RWPE2 (cell line): ENCODE results near the gene KLHL33.
A peak's percentile ranks its signal among the peaks of the same experiment; 100 is the strongest.

Experiments
- ATAC-seq: fragments of 200-7000 bp; cut with Tn5 transposase; 3 replicates; pipeline ENCODE4 v1.9.1; 2021; ENCODE audit warnings: low read depth
- DNase-seq: peaks from one replicate; pipeline ENCODE4 v3.0.0-alpha.2; 2020; ENCODE audit warnings: low spot score
- H3K27ac ChIP-seq: fragments of 450-650 bp; 2 replicates; pipeline ENCODE4 v1.5.1; 2017; ENCODE audit warnings: mild to moderate bottlenecking; ENCODE audit not compliant: poor library complexity, severe bottlenecking
- H3K27me3 ChIP-seq: fragments of 250-450 bp; sonication (Bioruptor Pico); 2 replicates; pipeline ENCODE4 v1.5.1; 2021; ENCODE audit warnings: mild to moderate bottlenecking, moderate library complexity; ENCODE audit not compliant: insufficient read depth, poor library complexity, severe bottlenecking
- H3K36me3 ChIP-seq: fragments of 250-450 bp; sonication (Bioruptor Pico); 2 replicates; pipeline ENCODE4 v1.5.1; 2020; ENCODE audit warnings: low read depth, mild to moderate bottlenecking, moderate library complexity
- H3K4me1 ChIP-seq: fragments of 250-450 bp; sonication (Bioruptor Pico); 2 replicates; pipeline ENCODE4 v1.5.1; 2021; ENCODE audit warnings: mild to moderate bottlenecking, moderate library complexity; ENCODE audit not compliant: insufficient read depth, poor library complexity, severe bottlenecking
- H3K4me3 ChIP-seq: fragments of 250-450 bp; sonication (Bioruptor Pico); 2 replicates; pipeline ENCODE4 v1.5.1; 2021; ENCODE audit warnings: mild to moderate bottlenecking, moderate library complexity; ENCODE audit not compliant: severe bottlenecking
- H3K9me3 ChIP-seq: fragments of 250-450 bp; sonication (Bioruptor Pico); 2 replicates; pipeline ENCODE4 v1.5.1; 2021; ENCODE audit warnings: mild to moderate bottlenecking, moderate library complexity; ENCODE audit not compliant: severe bottlenecking
- TF ChIP-seq, protein P1 (sequence below): fragments of 450-650 bp; IDR thresholded peaks from one replicate; pipeline ENCODE4 v1.5.1; 2017; ENCODE audit warnings: mild to moderate bottlenecking, moderate library complexity; ENCODE audit not compliant: poor library complexity, severe bottlenecking

KLHL33 gene

DNA sequence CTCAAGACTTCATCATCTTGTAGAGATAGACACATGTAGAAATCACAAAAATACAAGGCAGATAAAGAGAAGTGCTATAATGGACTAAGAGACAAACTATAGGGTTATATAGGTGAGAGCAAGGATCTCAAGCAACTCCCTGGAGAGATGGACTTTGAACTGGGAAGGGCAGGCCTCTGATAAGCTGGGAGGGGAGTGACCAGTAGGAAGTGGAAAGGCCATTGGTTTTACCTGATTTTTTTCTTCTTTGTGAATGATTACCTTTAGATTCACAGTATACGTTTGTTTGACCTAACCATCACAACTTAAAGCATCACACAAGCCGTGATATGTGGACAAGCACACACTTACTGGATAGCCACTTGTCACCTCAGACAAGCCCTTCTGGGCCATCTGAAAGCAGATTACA, 17.5 kb downstream of the KLHL33 start:
- ATAC-seq (no peak), DNase-seq (peak; percentile 5)
- TF ChIP-seq, protein P1, sequence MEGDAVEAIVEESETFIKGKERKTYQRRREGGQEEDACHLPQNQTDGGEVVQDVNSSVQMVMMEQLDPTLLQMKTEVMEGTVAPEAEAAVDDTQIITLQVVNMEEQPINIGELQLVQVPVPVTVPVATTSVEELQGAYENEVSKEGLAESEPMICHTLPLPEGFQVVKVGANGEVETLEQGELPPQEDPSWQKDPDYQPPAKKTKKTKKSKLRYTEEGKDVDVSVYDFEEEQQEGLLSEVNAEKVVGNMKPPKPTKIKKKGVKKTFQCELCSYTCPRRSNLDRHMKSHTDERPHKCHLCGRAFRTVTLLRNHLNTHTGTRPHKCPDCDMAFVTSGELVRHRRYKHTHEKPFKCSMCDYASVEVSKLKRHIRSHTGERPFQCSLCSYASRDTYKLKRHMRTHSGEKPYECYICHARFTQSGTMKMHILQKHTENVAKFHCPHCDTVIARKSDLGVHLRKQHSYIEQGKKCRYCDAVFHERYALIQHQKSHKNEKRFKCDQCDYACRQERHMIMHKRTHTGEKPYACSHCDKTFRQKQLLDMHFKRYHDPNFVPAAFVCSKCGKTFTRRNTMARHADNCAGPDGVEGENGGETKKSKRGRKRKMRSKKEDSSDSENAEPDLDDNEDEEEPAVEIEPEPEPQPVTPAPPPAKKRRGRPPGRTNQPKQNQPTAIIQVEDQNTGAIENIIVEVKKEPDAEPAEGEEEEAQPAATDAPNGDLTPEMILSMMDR, result no peak
- Histone ChIP-seq H3K4me3 (no peak overlapping the region), H3K27me3 (no peaks in the 10 kb centered on the region), H3K4me1 (no peaks in the 10 kb centered on the region), H3K27ac (no peak overlapping the region), H3K36me3 (no peaks in the 10 kb centered on the region), H3K9me3 (no peaks in the 10 kb centered on the region)

DNA sequence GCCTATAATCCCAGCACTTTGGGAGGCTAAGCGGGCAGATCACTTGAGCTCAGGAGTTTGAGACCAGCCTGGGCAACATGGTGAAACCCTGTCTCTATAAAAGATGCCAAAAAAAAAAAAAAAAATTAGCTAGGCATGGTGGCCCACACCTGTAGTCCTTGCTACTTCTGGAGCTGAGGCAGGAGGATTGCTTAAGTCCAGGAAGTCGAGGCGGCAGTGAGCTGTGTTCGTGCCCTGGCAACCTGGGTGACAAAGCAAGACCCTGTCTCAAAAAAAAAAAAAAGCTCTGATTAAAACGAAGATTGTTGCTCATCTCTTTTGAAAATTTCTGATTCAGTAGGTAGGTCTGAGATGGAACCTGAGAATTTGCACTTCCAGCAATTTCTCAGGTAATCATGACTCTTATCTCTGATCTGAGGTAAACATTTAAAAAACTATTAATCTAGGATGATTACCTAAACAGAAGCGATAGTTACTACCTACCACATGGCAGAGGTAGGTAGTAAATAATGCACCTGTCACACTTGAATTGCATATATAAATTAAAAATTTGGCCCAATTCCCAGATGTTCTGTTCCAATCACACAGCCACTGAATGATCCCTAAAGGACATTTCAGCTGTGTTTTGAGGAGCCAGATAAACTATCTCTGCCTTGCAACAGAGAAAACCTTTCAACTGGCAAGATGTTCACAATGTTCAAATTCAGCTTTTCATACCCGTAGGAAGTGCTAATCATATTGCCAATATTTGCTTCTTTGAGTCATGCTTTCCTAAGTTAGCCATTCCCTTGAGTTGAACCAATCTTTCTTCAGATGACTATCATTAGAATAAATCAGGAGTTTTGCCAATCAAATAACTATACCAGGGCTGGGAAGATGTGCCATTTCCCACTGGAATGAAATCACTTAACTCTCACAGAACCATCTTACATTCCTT, 18.4 kb downstream of the KLHL33 start:
- TF ChIP-seq, protein P1, result no peak
- Histone ChIP-seq H3K27me3 (no peaks in the 10 kb centered on the region), H3K4me1 (no peaks in the 10 kb centered on the region), H3K36me3 (no peaks in the 10 kb centered on the region), H3K27ac (no peak overlapping the region), H3K9me3 (no peaks in the 10 kb centered on the region), H3K4me3 (no peak overlapping the region)
- DNase-seq (peak; percentile 7), ATAC-seq (no peak)

DNA sequence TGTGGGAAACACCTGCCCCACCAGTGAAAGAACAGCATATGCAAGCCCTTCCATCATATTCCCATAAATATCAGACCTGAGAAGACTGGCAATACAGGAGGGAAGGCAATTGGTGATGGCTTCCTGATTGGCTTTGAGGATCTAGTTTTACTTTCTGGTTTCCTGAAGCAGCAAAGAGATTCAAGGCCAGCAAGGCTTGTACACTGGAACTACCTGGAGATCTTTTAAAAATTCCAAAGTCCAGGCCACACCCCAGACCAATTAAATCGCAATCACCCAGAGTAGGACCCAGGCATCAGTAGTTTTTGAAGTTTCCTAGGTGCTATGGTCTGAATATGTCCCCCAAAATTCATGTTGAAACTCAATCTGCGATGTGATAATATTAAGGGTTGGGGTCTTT, 19.7 kb downstream of the KLHL33 start:
- TF ChIP-seq, protein P1, result peak; percentile 3

DNA sequence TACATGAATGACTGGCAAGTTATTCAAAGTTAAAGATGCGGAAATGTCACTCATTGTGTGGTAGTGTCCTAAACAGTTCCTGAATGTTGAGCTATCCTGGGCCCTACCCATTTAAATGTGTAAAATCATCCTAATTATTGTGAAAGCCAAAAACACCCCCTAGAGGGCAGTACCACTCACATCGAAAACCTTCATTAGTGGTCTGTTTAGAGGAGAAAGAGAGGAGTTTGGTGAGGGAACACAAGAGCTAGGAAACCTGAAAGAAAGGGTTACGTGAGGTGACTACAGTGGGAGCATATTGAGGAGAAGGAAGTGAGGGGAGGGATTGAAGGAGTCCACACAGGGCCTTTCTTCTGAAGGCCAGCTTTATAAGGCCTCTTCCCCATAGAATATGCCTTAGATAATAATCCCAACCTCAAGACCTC, 20.2 kb downstream of the KLHL33 start:
- TF ChIP-seq, protein P1, result peak; percentile 91
- ATAC-seq, result peak; percentile 27; the same call in 2 of the 3 replicates
- Histone ChIP-seq H3K27me3 (no peaks in the 10 kb centered on the region), H3K4me3 (no peak overlapping the region), H3K27ac (no peak overlapping the region), H3K4me1 (no peaks in the 10 kb centered on the region), H3K36me3 (no peaks in the 10 kb centered on the region), H3K9me3 (no peaks in the 10 kb centered on the region)
- no peak for DNase-seq

More for the DNA sequence above, 19.7 kb downstream of the KLHL33 start:
- no peaks in the 10 kb centered on the region for H3K27me3 ChIP-seq
- DNase-seq, result no peak
- H3K4me3 ChIP-seq, result no peak overlapping the region
- no peak overlapping the region for H3K27ac ChIP-seq
- H3K36me3 ChIP-seq, result no peaks in the 10 kb centered on the region
- no peak for ATAC-seq
- no peaks in the 10 kb centered on the region for H3K9me3 ChIP-seq
- H3K4me1 ChIP-seq, result no peaks in the 10 kb centered on the region

DNA sequence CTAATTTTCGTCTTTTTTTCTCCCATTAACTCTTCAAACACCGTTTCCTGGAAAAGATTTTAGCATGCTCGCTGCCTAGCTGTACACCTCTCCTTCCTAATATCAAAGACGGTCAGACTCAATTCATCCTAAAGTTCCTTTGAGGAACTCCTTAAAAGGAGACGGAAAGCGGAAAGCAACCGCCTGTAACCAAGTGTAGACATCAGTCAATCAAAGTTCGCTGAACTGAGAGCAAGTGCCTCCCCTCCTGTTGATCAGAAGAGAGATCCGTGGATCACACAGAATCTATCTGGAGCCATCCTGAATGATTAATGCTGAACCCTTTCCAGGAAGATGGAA, 22.3 kb downstream of the KLHL33 start:
- H3K27ac ChIP-seq, result peak overlapping the region; percentile 74

More for the DNA sequence above, 22.3 kb downstream of the KLHL33 start:
- H3K9me3 ChIP-seq, result no peaks in the 10 kb centered on the region
- H3K27me3 ChIP-seq, result no peaks in the 10 kb centered on the region
- no peaks in the 10 kb centered on the region for H3K36me3 ChIP-seq
- TF ChIP-seq, protein P1, result no peak
- peak overlapping the region; percentile 79 for H3K4me3 ChIP-seq
- peaks cover 3% of the 10 kb centered on the region for H3K4me1 ChIP-seq
- ATAC-seq (peak; percentile 13; the same call in 2 of the 3 replicates), DNase-seq (no peak)
